Measurements from ENCODE around the gene KLHL29.

GRCh38 chr2:23441414-23441813 is 56.4 kb downstream of the KLHL29 start:
- TF ChIP-seq POLR2AphosphoS5 (IDR thresholded peaks at IDR 0.05; ENCODE audit: low read depth, low read length) (no peak), GABPA (IDR thresholded peaks at IDR 0.05; ENCODE audit: low read depth) (no peak), REST (IDR thresholded peaks at IDR 0.05; ENCODE audit: low read depth, low read length) (no peak), FOSL2 (IDR thresholded peaks at IDR 0.05; ENCODE audit: borderline replicate concordance, low read depth) (no peak)

Data from SK-N-SH (cell line).